GM21390 (cell line): ENCODE data around the gene RPS14.
A peak's percentile ranks its signal among the peaks of the same experiment; 100 is the strongest.
"Not testable (repeated sequence)": the region's sequence is repeated elsewhere in the genome, so short reads cannot be mapped to it uniquely, and the experiment has no call there.

Experiments used
- ATAC-seq: cut with Tn5 transposase; IDR thresholded peaks from one replicate; pipeline ENCODE4 v1.9.1; 2021; ENCODE audit not compliant: unreplicated experiment

RPS14 gene

GRCh38 chr5:150481972-150482406 lies 32.5 kb upstream of the RPS14 start:
- no peak for ATAC-seq

GRCh38 chr5:150481708-150481965 lies 32.1 kb upstream of the RPS14 start:
- no peak for ATAC-seq

GRCh38 chr5:150479416-150479815 lies 29.9 kb upstream of the RPS14 start:
- no peak for ATAC-seq

GRCh38 chr5:150476568-150476967 lies 27.0 kb upstream of the RPS14 start:
- ATAC-seq, result not testable (repeated sequence)

- ATAC-seq, result no peak
These were observed 24.3 kb upstream of the RPS14 start for GRCh38 chr5:150473673-150474358.

- ATAC-seq, result no peak
These were observed 20.4 kb upstream of the RPS14 start for GRCh38 chr5:150469718-150470469.

- no peak for ATAC-seq
These were observed 18.7 kb upstream of the RPS14 start for GRCh38 chr5:150468206-150468605.

- ATAC-seq, result no peak
These were observed 16.4 kb upstream of the RPS14 start for GRCh38 chr5:150465927-150466326.

- ATAC-seq, result no peak
These were observed 15.0 kb upstream of the RPS14 start for GRCh38 chr5:150464554-150465012.

GRCh38 chr5:150461231-150461630 lies 11.7 kb upstream of the RPS14 start:
- peak; percentile 83 for ATAC-seq

GRCh38 chr5:150460781-150461180 lies 11.2 kb upstream of the RPS14 start:
- ATAC-seq, result no peak

- peak; percentile 74 for ATAC-seq
These were observed 9.4 kb upstream of the RPS14 start for GRCh38 chr5:150458802-150459557.

GRCh38 chr5:150457562-150458240 lies 8.2 kb upstream of the RPS14 start:
- no peak for ATAC-seq

GRCh38 chr5:150457121-150457520 lies 7.6 kb upstream of the RPS14 start:
- no peak for ATAC-seq

- no peak for ATAC-seq
These were observed 5.1 kb upstream of the RPS14 start for GRCh38 chr5:150454492-150455229.

- ATAC-seq, result not testable (repeated sequence)
These were observed 4.5 kb upstream of the RPS14 start for GRCh38 chr5:150454027-150454426.

- ATAC-seq, result no peak
These were observed 3.4 kb upstream of the RPS14 start for GRCh38 chr5:150452914-150453313.

GRCh38 chr5:150451594-150451993 lies 2.1 kb upstream of the RPS14 start:
- no peak for ATAC-seq

GRCh38 chr5:150448952-150449516 lies 505 bp downstream of the RPS14 start:
- peak; percentile 22 for ATAC-seq

GRCh38 chr5:150448334-150448733 lies 1.2 kb downstream of the RPS14 start:
- ATAC-seq, result no peak
